BJ (cell line): ENCODE data around the gene ZBTB42. TPM values are rescaled to one million over a fixed set of nuclear protein-coding genes. Genes with fewer than 3 reads are reported as not detected.
A peak's percentile ranks its signal among the peaks of the same experiment; 100 is the strongest.

Experiments
- CTCF ChIA-PET: fragments of 350-600 bp; formaldehyde crosslinking; extraction: SDS; loops from one replicate; lab custom pipeline; 2021; ENCODE audit warnings: antibody characterized with exemption, inconsistent platforms; lab: Yijun Ruan, JAX
- POLR2A ChIA-PET: fragments of 300-600 bp; sonication (Branson Sonifier 250); formaldehyde crosslinking; extraction: SDS; loops from one replicate; lab custom pipeline; 2021; ENCODE audit warnings: antibody characterized with exemption; lab: Charles Lee
- DNase-seq: peaks from one replicate; pipeline ENCODE4 v3.0.0-alpha.2; 2011; ENCODE audit warnings: low read depth
- H3K27me3 ChIP-seq: 2 replicates; pipeline ENCODE4 v1.6.0; 2011; ENCODE audit warnings: low read length; ENCODE audit not compliant: control insufficient read depth, insufficient read depth
- H3K36me3 ChIP-seq: 2 replicates; pipeline ENCODE4 v1.5.1; 2011; ENCODE audit warnings: low read length; ENCODE audit not compliant: control insufficient read depth, insufficient read depth
- H3K4me3 ChIP-seq: 2 replicates; pipeline ENCODE4 v1.5.1; 2011; ENCODE audit warnings: low read depth, mild to moderate bottlenecking, control low read depth, low read length
- CTCF ChIP-seq: IDR thresholded peaks from 2 replicates; pipeline ENCODE4 v1.5.1; 2011; ENCODE audit warnings: low read depth, mild to moderate bottlenecking, control low read depth, inconsistent platforms, low read length, moderate library complexity; ENCODE audit not compliant: insufficient read depth
- polyA plus RNA-seq: library from polyadenylated mRNA; depleted of rRNA; stranded (reverse); fragments of >200 nt; gene quantifications from 2 replicates; pipeline ENCODE4 v1.2.3, GENCODE V29; 2011

ZBTB42 gene
- polyA plus RNA-seq, 1 experiment = 2.7 TPM

DNA sequence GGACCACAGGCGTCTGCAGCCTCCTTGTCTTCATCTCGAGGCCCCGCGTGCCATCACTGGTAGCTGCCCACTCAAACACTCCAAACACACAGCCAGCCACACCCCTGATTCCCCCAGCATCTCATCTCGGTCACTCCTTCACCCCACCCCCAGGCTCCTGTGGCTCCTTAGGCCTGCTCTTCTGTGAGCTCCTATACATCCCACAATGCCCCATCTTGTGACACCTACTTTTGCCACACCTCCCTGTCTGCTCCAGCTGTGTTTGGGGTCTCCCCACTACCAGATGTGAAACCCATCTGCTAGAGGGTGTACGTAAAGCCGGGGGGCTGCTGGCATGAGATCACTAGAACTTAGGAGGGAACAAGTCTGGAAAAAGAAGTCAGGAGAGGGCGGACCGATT is 9.5 kb upstream of the ZBTB42 start:
- ChIA-PET CTCF (interaction anchor here (1.0 to 1.4 kb wide), 4 partner anchors 10 to 140 kb away, joined by 3 to 5 read pairs (median 4); partner anchors contain the start of gene ZBTB42), POLR2A (interaction anchor here (0.5 kb wide), 1 partner anchor 35 kb away, joined by 7 read pairs; no protein-coding TSS in a partner anchor)
- TF ChIP-seq CTCF = no peak
- Histone ChIP-seq H3K4me3 (no peak overlapping the region), H3K36me3 (peaks cover 38% of the 10 kb centered on the region), H3K27me3 (no peaks in the 10 kb centered on the region)
- DNase-seq = no peak

- no peak for DNase-seq
- POLR2A ChIA-PET = interaction anchor here (0.5 kb wide), 1 partner anchor 34 kb away, joined by 7 read pairs; no protein-coding TSS in a partner anchor
- CTCF ChIA-PET = interaction anchor here (1.0 to 1.4 kb wide), 4 partner anchors 9 to 28 kb away, joined by 3 to 7 read pairs (median 4); partner anchors contain the start of gene ZBTB42
These were observed 8.6 kb upstream of the ZBTB42 start for GRCh38 chr14:104792101-104792884.

DNA sequence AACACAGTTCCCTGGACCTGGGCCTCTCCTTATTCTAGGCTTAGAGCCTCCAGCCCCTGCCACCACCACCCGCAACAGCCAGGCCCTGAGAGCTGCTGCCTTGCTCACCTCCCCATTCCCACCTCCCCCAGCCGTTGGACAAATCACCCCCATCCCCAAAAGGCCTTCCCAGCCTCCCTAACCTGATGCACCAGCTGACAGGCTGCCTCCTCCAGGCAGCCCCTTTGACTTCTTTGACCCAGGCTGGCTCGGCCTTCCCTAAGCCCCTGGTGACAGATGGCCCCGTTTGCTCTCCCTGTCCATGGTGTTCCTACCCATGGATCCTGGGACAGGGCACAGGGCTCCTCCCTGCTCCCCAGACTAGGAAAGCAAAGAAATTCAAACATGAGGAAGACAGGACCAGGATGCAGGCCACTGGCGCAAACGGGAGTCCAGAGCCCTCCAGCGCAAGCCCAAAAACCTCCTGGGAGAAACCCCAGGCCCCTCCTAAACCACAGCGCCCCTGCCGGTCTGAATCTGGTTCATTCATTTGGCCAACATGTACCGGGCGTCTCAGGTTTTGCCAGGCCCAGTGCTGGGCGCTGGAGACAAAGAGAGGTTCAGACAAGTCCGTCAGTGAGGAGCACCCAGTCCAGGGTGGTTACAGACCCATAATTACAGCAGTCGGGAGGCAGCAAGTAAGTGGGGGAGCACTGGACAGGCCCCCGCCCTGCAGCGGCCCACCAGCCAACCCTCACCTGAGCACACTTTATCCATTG is 7.8 kb upstream of the ZBTB42 start:
- POLR2A ChIA-PET = no interaction called here
- H3K27me3 ChIP-seq = no peaks in the 10 kb centered on the region
- CTCF ChIA-PET = interaction anchor here (1.3 to 1.8 kb wide), 3 partner anchors 24 to 28 kb away, joined by 4 to 7 read pairs (median 5); no protein-coding TSS in a partner anchor
- DNase-seq = no peak
- TF ChIP-seq CTCF = no peak
- peaks cover 28% of the 10 kb centered on the region for H3K36me3 ChIP-seq
- H3K4me3 ChIP-seq = no peak overlapping the region

More at GRCh38 chr14:104792101-104792884, 8.6 kb upstream of the ZBTB42 start:
- Histone ChIP-seq H3K4me3 (no peak overlapping the region), H3K36me3 (peaks cover 32% of the 10 kb centered on the region), H3K27me3 (no peaks in the 10 kb centered on the region)
- TF ChIP-seq CTCF = no peak

- H3K36me3 ChIP-seq = peaks cover 24% of the 10 kb centered on the region
These were observed 7.3 kb upstream of the ZBTB42 start for GRCh38 chr14:104793703-104793959.

More at GRCh38 chr14:104793703-104793959, 7.3 kb upstream of the ZBTB42 start:
- H3K27me3 ChIP-seq = no peaks in the 10 kb centered on the region
- ChIA-PET CTCF (interaction anchor here (1.4 to 1.8 kb wide), 2 partner anchors 25 to 27 kb away, joined by 5 to 10 read pairs; no protein-coding TSS in a partner anchor), POLR2A (no interaction called here)
- DNase-seq = no peak
- TF ChIP-seq CTCF = no peak
- peak overlapping the region; percentile 78 for H3K4me3 ChIP-seq
